NCI-H2107 (cell line): ENCODE results near the gene ITGA1.

Experiments
- DNase-seq: peaks from one replicate; lab custom pipeline; 2025; lab: John Stamatoyannopoulos, UW

Gene ITGA1

GRCh38 chr5:52897238-52897614 lies 109.5 kb downstream of the ITGA1 start:
- DNase-seq: no peak

- no peak for DNase-seq
Observed at GRCh38 chr5:52898961-52899680, 111.4 kb downstream of the ITGA1 start.

DNA sequence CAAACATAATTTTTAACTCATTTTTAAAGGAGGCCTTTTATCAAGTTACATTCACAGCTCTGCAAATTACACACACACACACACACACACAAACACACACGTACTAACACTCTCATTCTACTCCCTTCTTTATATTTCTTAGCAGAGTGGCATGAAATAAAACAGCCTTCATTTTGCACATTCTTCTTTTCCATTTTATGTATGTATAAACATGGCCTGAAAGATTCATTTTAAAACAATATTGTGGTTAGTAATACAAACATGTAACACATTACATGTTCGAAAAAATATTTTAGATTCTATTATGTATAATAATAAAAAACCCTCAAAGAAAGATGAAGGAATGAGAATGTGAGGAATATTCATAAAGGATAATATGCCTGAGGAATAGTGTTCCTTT lies 115.4 kb downstream of the ITGA1 start:
- no peak for DNase-seq

DNA sequence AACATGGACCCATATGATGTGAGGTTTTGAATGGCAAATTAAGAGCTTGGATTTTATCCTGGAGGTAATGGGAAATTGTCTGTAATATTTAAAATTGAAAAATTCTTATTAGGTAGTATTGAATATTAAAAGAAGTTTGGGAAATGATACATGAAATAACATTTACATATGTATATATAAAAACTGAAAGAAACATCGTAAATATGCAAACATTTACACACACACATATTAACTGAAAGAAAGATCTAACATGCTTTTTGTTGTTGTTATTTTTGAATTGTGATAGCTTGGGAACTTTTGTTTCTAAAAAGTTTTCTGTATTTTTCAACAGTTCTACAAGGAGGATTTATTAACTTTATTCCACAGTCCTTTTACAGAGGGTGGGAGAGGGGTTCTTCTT lies 118.6 kb downstream of the ITGA1 start:
- DNase-seq: no peak

DNA sequence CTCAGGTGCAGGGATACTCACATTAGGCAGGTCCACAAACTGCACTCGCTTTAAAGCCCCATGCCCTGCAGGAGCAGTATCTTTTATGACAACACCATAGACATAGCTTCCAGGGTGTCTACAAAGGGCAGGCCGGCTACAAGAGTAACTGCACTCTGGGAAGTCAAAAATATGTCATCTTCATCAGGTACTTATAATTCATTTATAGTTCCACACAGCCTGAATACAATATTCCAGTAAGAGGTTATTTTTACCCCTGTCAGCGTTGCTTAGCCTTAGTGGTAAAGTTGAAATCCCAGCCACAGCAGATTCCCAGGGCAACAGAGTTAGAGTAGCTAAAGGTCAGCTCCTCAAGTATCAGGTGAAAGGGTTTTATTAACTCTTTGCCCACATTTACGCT lies 119.1 kb downstream of the ITGA1 start:
- DNase-seq: no peak

DNA sequence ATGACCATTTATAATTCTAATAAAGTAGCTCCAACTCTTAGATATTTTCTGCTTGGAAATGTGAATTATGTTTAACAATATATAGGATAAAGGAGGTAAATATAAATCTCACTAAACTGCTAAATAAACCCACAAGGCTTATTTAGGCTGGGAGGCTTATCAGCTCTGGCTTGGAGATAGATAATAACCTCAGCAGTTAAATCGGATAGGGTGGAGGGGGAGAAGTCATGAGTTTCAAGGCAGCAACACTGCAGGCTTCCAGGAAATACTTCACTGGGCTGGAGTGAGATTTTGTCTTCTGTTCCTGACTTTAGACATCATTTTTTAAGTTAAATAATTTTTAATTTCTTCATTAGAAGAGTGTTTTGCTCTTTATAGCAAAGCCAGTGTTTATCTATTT lies 121.5 kb downstream of the ITGA1 start:
- no peak for DNase-seq

GRCh38 chr5:52910071-52910470 lies 122.4 kb downstream of the ITGA1 start:
- no peak for DNase-seq

DNA sequence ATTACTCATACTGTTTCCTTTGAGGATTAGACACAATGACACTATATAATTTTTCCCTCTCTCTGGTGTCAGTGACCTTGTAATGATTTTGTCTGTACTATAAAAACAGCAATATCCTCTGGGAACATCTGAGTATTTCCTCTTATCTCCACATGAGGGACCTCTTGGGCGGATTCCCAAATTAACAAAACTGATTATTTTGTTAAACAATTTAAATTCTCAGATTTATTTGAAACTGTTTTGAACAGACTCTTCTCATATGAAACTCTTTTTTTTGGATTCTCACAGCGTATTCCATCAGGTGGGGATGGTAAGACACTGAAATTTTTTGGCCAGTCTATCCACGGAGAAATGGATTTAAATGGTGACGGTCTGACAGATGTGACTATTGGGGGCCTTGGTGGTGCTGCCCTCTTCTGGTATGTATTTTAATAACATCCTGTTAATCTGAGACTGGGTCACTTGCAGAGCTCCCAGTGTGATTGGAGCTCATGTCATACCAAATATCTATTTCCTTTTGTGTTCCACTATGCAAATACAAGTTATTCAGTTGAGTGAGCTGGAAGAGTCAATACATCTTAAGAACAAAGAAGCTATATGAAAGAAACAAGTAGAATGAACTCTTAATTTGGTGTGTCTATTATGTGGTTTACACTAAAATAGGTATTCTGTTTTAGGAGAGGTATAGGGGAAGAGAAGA lies 127.6 kb downstream of the ITGA1 start:
- peak; percentile 12 for DNase-seq

DNA sequence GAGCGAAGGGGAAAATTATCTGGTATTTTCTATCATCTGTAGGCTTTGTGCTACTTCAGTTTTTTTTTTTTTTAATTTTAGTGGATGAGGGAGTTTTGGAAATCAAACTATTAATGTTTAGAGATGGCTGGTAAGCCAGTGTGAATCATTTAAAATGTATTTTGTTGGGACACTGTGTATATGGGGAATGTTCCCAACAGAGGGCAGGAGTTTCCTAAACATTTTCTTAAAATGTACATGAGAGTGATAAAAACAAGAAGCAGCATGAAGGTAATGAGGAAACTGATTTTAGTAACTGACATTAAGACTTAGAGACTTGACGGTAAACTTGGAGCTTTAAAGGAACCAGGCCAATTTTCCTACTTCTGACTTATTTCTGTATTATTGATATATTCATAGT lies 133.2 kb downstream of the ITGA1 start:
- no peak for DNase-seq

GRCh38 chr5:52922384-52922783 lies 134.7 kb downstream of the ITGA1 start:
- no peak for DNase-seq

GRCh38 chr5:52924456-52924855 lies 136.7 kb downstream of the ITGA1 start:
- no peak for DNase-seq

- DNase-seq: no peak
Observed at GRCh38 chr5:52925001-52925400, 137.3 kb downstream of the ITGA1 start.

- DNase-seq: no peak
Observed at GRCh38 chr5:52928689-52929088, 141.0 kb downstream of the ITGA1 start.

- no peak for DNase-seq
Observed at GRCh38 chr5:52938226-52938625, 150.5 kb downstream of the ITGA1 start.

DNA sequence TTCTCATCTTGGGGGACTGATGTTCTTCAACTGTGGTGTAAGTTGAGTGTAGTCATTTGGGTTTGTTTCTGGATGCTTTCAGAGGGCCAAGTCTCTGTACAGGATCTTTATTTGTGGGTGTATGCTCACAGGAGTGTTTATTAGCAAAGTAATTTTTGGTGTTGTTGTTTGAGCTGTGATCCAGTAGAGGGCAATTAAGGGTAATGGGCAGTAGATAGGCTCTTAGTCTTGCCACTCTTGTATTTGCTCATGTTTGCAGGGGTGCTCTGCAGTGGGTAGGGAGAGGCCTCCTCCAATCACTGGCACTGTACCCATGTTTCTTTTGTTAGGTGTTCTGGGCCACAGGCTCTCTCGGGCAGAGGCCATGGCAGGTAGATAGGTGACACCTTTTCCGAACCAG lies 155.6 kb downstream of the ITGA1 start:
- DNase-seq: no peak

- no peak for DNase-seq
Observed at GRCh38 chr5:52943808-52944207, 156.1 kb downstream of the ITGA1 start.

- no peak for DNase-seq
Observed at GRCh38 chr5:52945040-52945439, 157.3 kb downstream of the ITGA1 start.

DNA sequence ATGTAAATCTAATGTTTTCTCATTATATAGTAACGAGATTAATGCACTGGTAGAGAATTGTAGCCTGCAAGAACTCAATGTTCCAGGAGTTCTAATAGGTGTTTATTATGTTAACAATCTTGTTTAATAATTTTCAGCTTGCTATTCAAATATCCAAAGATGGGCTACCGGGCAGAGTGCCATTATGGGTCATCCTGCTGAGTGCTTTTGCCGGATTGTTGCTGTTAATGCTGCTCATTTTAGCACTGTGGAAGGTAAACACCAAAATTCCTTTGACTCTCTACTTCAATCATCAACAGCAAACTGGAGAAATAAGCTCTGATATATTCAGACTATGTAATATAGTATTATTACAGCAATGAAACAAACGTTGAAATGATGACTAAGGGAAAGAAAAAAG lies 159.5 kb downstream of the ITGA1 start:
- no peak for DNase-seq

DNA sequence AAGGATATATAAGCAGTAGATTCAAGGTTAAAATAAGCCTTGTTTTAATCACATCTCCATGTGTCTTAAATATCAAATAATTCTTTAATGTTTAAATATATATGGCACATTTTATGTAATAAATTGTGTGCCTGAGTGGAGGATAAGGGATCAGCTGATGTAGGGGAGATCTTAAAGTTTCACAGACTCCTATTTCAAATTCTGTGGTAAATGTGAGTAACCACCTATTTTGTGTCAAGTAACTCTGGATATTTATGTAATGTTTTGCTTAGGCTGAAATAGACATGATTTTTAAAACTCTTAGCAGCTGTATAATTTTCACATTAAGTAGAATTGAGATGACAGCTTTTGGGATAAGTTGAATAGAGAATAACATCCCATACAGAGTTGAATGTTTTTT lies 160.1 kb downstream of the ITGA1 start:
- no peak for DNase-seq

DNA sequence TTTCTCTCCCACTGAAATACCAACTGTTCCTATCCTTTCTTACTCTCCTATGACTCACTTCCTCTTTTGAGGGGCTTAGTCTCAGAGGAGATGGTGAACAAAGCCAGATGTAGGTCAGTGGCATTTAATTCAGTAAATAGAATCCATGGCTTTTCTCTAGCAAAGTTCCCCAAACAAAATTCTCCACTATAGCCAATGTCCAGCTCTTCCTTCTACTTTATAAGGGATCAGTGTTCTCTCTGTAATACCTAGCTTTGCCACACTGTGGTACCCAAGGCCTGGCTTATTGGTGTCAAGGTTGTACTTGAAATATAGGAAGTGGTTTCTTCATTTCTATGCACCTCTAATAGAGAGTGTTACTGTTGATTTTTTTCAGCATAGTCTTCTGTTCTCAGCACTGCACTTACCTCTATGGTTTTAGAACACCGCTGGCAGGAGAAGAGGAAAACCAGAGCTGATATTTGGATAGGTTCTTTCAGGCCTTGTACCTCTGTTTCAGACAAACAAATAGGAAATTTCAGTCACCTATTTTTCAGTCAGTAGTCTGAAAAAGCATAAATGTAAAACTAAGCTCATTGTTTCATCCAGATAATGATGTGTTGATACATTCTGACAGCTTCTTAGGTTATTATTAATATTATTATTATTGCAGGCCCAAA lies 160.8 kb downstream of the ITGA1 start:
- peak; percentile 7 for DNase-seq

DNA sequence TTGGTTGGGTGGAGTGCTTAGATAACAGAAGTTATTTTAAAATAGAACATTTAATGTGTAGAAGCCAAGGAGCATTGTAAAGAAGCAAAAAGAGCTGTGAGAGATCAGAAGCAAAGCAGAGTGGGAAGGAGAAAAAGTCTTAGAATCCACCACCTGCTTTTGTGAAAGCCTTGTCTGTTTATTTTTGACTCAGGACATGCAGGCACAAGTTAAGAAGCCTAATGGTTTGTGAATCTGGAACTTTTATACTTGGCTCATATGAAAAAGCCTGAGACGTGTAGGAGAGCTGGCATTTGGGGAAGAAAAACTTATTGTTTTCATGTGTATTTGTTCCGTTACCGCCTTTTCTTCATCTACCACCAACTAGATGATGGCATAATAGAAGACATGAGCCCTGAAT lies 163.0 kb downstream of the ITGA1 start:
- DNase-seq: no peak

DNA sequence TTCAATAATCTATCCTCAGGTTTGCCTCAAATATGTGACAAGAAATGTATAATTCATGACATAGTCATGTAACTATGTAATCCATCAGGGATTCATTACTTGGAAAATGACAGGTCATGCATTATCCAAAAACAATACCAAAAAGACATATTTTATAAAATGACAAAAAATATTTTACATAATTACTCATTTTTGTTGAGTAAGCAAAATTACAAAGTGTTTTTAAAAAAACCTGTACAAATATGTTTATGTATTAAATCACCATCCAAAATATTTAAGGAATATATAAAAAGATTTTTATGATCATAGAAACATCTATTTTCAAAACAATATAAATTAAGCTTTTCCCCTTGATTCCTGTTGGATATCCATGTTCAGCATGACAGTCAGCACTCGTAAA lies 164.8 kb downstream of the ITGA1 start:
- no peak for DNase-seq

DNA sequence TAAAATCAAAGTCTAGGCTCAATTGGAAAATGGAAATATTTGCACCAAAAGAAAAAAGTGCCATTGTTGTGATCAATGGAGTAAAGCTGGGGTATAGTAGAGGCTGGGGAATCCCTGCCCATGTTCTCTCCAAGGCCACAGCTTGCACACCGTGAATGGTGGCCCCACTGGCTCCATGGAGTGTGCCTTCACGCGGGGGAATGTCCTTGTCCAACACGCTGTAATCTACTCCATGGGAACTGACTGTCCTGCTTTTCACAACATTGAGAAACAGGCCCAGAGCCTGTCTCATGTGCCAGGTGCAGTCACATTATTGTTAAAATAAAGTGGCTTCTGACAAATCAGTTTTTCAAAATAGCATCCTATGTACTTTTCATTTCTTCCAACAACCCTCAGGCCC lies 168.3 kb downstream of the ITGA1 start:
- DNase-seq: no peak
